Mesenchymal stem cell (in vitro differentiated cells and primary cell): ENCODE data around the gene KAT6B.

ENCODE experiments used
- DNase-seq: peaks from one replicate; pipeline ENCODE4 v3.0.0-alpha.2; 2013
- H2AFZ ChIP-seq: one replicate; pipeline ENCODE4 v1.6.1; 2013; ENCODE audit warnings: low read depth, mild to moderate bottlenecking, control low read depth, inconsistent platforms, low read length, moderate library complexity
- H2AK5ac ChIP-seq: 2 replicates; pipeline ENCODE4 v1.6.1; 2013; ENCODE audit warnings: low read length, moderate library complexity, mild to moderate bottlenecking, inconsistent platforms; ENCODE audit not compliant: severe bottlenecking
- H2BK120ac ChIP-seq: one replicate; pipeline ENCODE4 v1.6.1; 2013; ENCODE audit warnings: low read depth, mild to moderate bottlenecking, inconsistent platforms, low read length, moderate library complexity
- H2BK12ac ChIP-seq, 2 experiments: one replicate each; pipeline ENCODE4 v1.6.1; 2013; ENCODE audit warnings: inconsistent platforms in 2 of 2, low read length in 2 of 2, mild to moderate bottlenecking in 2 of 2, moderate library complexity in 2 of 2, control low read depth in 1 of 2
- H2BK15ac ChIP-seq: one replicate; pipeline ENCODE4 v1.6.1; 2013; ENCODE audit warnings: mild to moderate bottlenecking, low read depth, inconsistent platforms; ENCODE audit not compliant: poor library complexity, severe bottlenecking
- H2BK5ac ChIP-seq: 2 replicates; pipeline ENCODE4 v1.6.1; 2013; ENCODE audit warnings: low read depth, mild to moderate bottlenecking, low read length, control low read depth, inconsistent platforms; ENCODE audit not compliant: poor library complexity, severe bottlenecking
- H3K14ac ChIP-seq, 2 experiments: one replicate each; pipeline ENCODE4 v1.6.1; 2013; ENCODE audit warnings: inconsistent platforms in 2 of 2, low read length in 2 of 2, control low read depth in 1 of 2, mild to moderate bottlenecking in 1 of 2, moderate library complexity in 1 of 2
- H3K18ac ChIP-seq, 2 experiments: one replicate each; pipeline ENCODE4 v1.6.1; 2013; ENCODE audit warnings: inconsistent platforms in 2 of 2, low read length in 2 of 2, control low read depth in 1 of 2, low read depth in 1 of 2, mild to moderate bottlenecking in 1 of 2
- H3K23ac ChIP-seq, 2 experiments: one replicate each; pipeline ENCODE4 v1.6.1; 2013; ENCODE audit warnings: inconsistent platforms in 2 of 2, low read length in 2 of 2, mild to moderate bottlenecking in 2 of 2, moderate library complexity in 2 of 2, control low read depth in 1 of 2
- H3K27ac ChIP-seq: 2 replicates; pipeline ENCODE4 v1.5.1; 2013; ENCODE audit warnings: mild to moderate bottlenecking, moderate library complexity, low read length, control low read depth, inconsistent platforms; ENCODE audit not compliant: poor library complexity, severe bottlenecking
- H3K27me3 ChIP-seq, 2 experiments: 2 replicates each; pipeline versions ENCODE4 v1.6.1 to v1.7.0; 2013; ENCODE audit warnings: low read length in 2 of 2, mild to moderate bottlenecking in 2 of 2, moderate library complexity in 2 of 2, control low read depth in 1 of 2, inconsistent platforms in 1 of 2; ENCODE audit not compliant: control insufficient read depth in 1 of 2, insufficient read depth in 1 of 2
- H3K36me3 ChIP-seq, 2 experiments: 2 replicates each; pipeline versions ENCODE4 v1.6.1 to v1.7.0; 2013; ENCODE audit warnings: low read length in 2 of 2, control low read depth in 1 of 2, inconsistent platforms in 1 of 2, low read depth in 1 of 2, mild to moderate bottlenecking in 1 of 2; ENCODE audit not compliant: insufficient read depth in 2 of 2, control insufficient read depth in 1 of 2
- H3K4ac ChIP-seq, 2 experiments: one replicate each; pipeline ENCODE4 v1.6.1; 2013; ENCODE audit warnings: inconsistent platforms in 2 of 2, low read length in 2 of 2, mild to moderate bottlenecking in 2 of 2, moderate library complexity in 2 of 2, control low read depth in 1 of 2, low read depth in 1 of 2
- H3K4me1 ChIP-seq: 2 replicates; pipeline ENCODE4 v1.6.1; 2013; ENCODE audit warnings: low read depth, low read length, control low read depth; ENCODE audit not compliant: control insufficient read depth, insufficient read depth
- H3K4me2 ChIP-seq: 2 replicates; pipeline ENCODE4 v1.6.1; 2013; ENCODE audit warnings: low read length, mild to moderate bottlenecking, inconsistent platforms; ENCODE audit not compliant: poor library complexity, severe bottlenecking
- H3K4me3 ChIP-seq, 2 experiments: 2 replicates each; pipeline versions ENCODE4 v1.5.1 to v1.7.0; 2013; ENCODE audit warnings: low read length in 2 of 2, mild to moderate bottlenecking in 2 of 2, control low read depth in 1 of 2, low read depth in 1 of 2; ENCODE audit not compliant: insufficient read depth in 1 of 2
- H3K79me1 ChIP-seq: replicated peaks from 2 replicates; pipeline ENCODE4 v1.6.1; 2013; ENCODE audit warnings: mild to moderate bottlenecking, control low read depth, low read length, inconsistent platforms; ENCODE audit not compliant: poor library complexity, severe bottlenecking
- H3K9ac ChIP-seq: 2 replicates; pipeline ENCODE4 v1.7.0; 2013; ENCODE audit warnings: mild to moderate bottlenecking, low read length, moderate library complexity
- H3K9me3 ChIP-seq: 2 replicates; pipeline ENCODE4 v1.7.0; 2013; ENCODE audit warnings: mild to moderate bottlenecking, low read length; ENCODE audit not compliant: control insufficient read depth
- H4K8ac ChIP-seq: one replicate; pipeline ENCODE4 v1.6.1; 2013; ENCODE audit warnings: inconsistent platforms, mild to moderate bottlenecking, low read length, moderate library complexity
- H4K91ac ChIP-seq: one replicate; pipeline ENCODE4 v1.6.1; 2013; ENCODE audit warnings: mild to moderate bottlenecking, low read length, inconsistent platforms
- WGBS: methylation state at CpG from one replicate; pipeline ENCODE4 v1.1.7; 2013; ENCODE audit warnings: mixed read lengths; 5-methylcytosine and 5-hydroxymethylcytosine counted together

The KAT6B gene

DNA sequence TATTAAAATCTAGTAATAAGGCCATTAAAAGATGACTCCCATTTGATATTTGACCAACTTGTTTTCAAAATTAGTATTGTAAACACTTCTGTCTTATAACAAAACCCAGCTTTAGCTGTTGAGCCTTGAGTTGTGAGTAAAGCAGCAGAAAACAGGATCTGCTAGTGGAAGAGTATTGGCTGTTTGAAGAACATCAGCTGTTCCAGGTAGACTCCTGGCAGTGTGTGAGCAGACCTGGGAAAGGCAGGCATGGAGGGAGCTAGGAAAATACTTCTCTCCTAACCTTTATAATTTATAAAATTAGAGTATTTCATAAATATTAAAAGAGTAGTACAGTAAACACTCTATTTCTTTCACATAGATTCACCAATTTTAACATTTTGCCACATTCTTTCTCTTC lies 29.0 kb downstream of the KAT6B start:
- Histone ChIP-seq H3K14ac (no peak overlapping the region), H3K4me1 (no peaks in the 10 kb centered on the region), H2BK15ac (no peak overlapping the region), H3K23ac (no peak overlapping the region), H2BK12ac (no peak overlapping the region), H2AK5ac (no peak overlapping the region), H2BK120ac (no peak overlapping the region), H4K91ac (no peak overlapping the region), H4K8ac (no peak overlapping the region), H3K18ac (no peak overlapping the region), H3K9ac (no peak overlapping the region), H3K79me1 (peaks cover 36% of the 10 kb centered on the region), H3K4me3 (no peak overlapping the region), H2BK5ac (no peak overlapping the region), H2AFZ (no peak overlapping the region), H3K9me3 (no peaks in the 10 kb centered on the region), H3K36me3 (no peaks in the 10 kb centered on the region), H3K4ac (no peak overlapping the region), H3K27ac (no peak overlapping the region), H3K27me3 (no peaks in the 10 kb centered on the region), H3K4me2 (no peak overlapping the region)
- DNase-seq: no peak

DNA sequence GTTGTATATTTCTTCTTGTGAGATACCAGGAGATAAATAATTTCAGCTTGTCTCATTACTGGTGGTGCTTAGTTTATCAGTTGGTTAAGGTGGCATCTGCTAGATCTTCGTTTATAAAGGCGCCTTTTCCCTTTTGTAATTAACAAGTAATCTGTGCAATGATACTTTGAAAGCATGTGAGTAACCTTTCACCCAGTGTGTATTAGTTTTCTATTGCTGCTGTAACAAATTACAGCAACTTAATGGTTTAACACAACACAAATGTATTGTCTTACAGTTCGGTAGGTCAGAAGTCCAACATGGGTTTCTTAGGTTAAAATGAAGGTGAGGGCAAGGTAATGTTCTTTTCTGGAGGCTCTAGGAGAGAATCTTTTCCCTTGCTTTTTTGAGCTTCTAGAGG lies 30.5 kb downstream of the KAT6B start:
- Histone ChIP-seq H2BK12ac (no peak overlapping the region), H2BK15ac (no peak overlapping the region), H2AFZ (no peak overlapping the region), H3K9me3 (no peaks in the 10 kb centered on the region), H4K8ac (no peak overlapping the region), H3K4me1 (no peaks in the 10 kb centered on the region), H3K27me3 (no peaks in the 10 kb centered on the region), H3K4me2 (no peak overlapping the region), H2AK5ac (no peak overlapping the region), H3K14ac (no peak overlapping the region), H3K27ac (no peak overlapping the region), H3K4me3 (no peak overlapping the region), H2BK120ac (no peak overlapping the region), H3K18ac (no peak overlapping the region), H3K4ac (no peak overlapping the region), H3K9ac (no peak overlapping the region), H3K36me3 (no peaks in the 10 kb centered on the region), H3K23ac (no peak overlapping the region), H2BK5ac (no peak overlapping the region), H3K79me1 (peaks cover 34% of the 10 kb centered on the region), H4K91ac (no peak overlapping the region)
- 100% methylated on average over 1 of the region's 3 CpGs for WGBS
- DNase-seq: no peak

DNA sequence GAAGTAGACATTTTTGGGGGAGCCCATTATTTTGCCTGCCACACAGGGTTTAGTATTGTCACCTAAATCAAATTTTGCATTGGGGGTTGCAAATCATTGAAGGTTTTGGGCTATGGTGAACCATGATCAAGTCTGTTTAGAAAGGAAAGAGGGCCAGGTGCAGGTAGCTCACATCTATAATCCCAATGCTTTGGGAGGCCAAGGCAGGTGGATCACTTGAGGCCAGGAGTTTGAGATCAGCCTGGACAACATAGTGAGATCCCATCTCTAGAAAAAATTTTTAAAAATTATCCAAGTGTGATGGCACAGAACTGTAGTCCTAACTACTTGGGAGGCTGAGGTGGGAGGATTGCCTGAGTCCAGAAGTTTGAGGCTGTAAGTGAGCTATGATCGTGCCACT lies 31.2 kb downstream of the KAT6B start:
- no peak overlapping the region for H3K27ac ChIP-seq
- no peaks in the 10 kb centered on the region for H3K4me1 ChIP-seq
- DNase-seq: no peak
- H3K23ac ChIP-seq: no peak overlapping the region
- H2BK5ac ChIP-seq: no peak overlapping the region
- no peak overlapping the region for H3K18ac ChIP-seq
- no peak overlapping the region for H4K8ac ChIP-seq
- no peak overlapping the region for H3K4me3 ChIP-seq
- no peak overlapping the region for H2AFZ ChIP-seq
- no peak overlapping the region for H4K91ac ChIP-seq
- WGBS: no CpG with 5 or more reads among the region's 1 CpG
- no peak overlapping the region for H3K9ac ChIP-seq
- no peaks in the 10 kb centered on the region for H3K9me3 ChIP-seq
- H2BK12ac ChIP-seq: no peak overlapping the region
- no peak overlapping the region for H3K4ac ChIP-seq
- H2AK5ac ChIP-seq: no peak overlapping the region
- H3K14ac ChIP-seq: no peak overlapping the region
- H3K4me2 ChIP-seq: no peak overlapping the region
- peaks cover 36% of the 10 kb centered on the region for H3K79me1 ChIP-seq
- H3K27me3 ChIP-seq: no peaks in the 10 kb centered on the region
- H2BK15ac ChIP-seq: no peak overlapping the region
- H3K36me3 ChIP-seq: no peaks in the 10 kb centered on the region
- no peak overlapping the region for H2BK120ac ChIP-seq

DNA sequence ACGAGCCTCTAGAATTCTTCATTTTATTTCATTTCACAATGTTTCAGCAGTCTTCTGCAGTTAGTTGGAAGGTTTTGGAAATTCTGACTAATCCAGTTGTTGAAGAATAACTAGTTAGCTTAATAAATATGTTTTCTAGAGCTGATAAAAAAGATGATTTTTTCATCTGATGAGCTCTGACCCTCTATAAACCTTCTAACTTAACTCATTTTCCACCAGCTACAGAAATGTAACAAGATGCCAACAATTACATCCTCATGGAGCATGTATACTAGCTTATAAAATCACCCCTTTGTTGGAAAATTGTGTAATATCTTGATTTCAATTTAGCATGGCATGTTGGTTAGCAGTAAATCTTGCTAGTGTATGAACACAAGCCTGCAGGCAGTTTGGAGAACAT lies 33.1 kb downstream of the KAT6B start:
- Histone ChIP-seq H2BK12ac (no peak overlapping the region), H2AFZ (no peak overlapping the region), H3K9me3 (no peaks in the 10 kb centered on the region), H2BK5ac (no peak overlapping the region), H3K4me1 (no peaks in the 10 kb centered on the region), H4K91ac (no peak overlapping the region), H3K4me3 (no peak overlapping the region), H3K4me2 (no peak overlapping the region), H4K8ac (no peak overlapping the region), H3K36me3 (no peaks in the 10 kb centered on the region), H3K4ac (no peak overlapping the region), H3K27ac (no peak overlapping the region), H3K14ac (no peak overlapping the region), H3K27me3 (no peaks in the 10 kb centered on the region), H2BK120ac (no peak overlapping the region), H3K23ac (no peak overlapping the region), H3K9ac (no peak overlapping the region), H2BK15ac (no peak overlapping the region), H2AK5ac (no peak overlapping the region), H3K79me1 (peaks cover 39% of the 10 kb centered on the region), H3K18ac (no peak overlapping the region)
- no CpG with 5 or more reads among the region's 1 CpG for WGBS
- DNase-seq: no peak
